CD8-positive, alpha-beta memory T cell (primary cell): ENCODE results near the gene TMEM129. TPM values are rescaled to one million over a fixed set of nuclear protein-coding genes. Genes with fewer than 3 reads are reported as not detected.

ENCODE experiments used
- CTCF ChIA-PET: fragments of 350-600 bp; sonication (Branson Sonifier 250); formaldehyde crosslinking; loops from one replicate; lab custom pipeline; 2021; ENCODE audit warnings: antibody characterized with exemption; lab: Charles Lee
- POLR2A ChIA-PET: fragments of 350-600 bp; sonication (Branson Sonifier 250); formaldehyde crosslinking; loops from one replicate; lab custom pipeline; 2021; ENCODE audit warnings: antibody characterized with exemption; lab: Charles Lee
- DNase-seq, 5 donors: peaks; one replicate each; pipeline versions ENCODE4 v3.0.0 to v3.0.0-alpha.2; 2020 to 2022; ENCODE audit warnings: mixed read lengths in 1 of 5
- H3K27ac ChIP-seq: one replicate; pipeline ENCODE4 v1.7.0; 2013; ENCODE audit warnings: low read depth, mild to moderate bottlenecking, low read length, moderate library complexity
- H3K27me3 ChIP-seq: 2 replicates; pipeline ENCODE4 v1.7.0; 2013; ENCODE audit warnings: low read length, mild to moderate bottlenecking; ENCODE audit not compliant: insufficient read depth, poor library complexity, severe bottlenecking
- H3K36me3 ChIP-seq: 2 replicates; pipeline ENCODE4 v1.7.0; 2013; ENCODE audit warnings: mild to moderate bottlenecking, low read length, moderate library complexity; ENCODE audit not compliant: insufficient read depth
- H3K4me1 ChIP-seq: 2 replicates; pipeline ENCODE4 v1.7.0; 2013; ENCODE audit warnings: mild to moderate bottlenecking, low read length, moderate library complexity; ENCODE audit not compliant: insufficient read depth
- H3K4me3 ChIP-seq: 2 replicates; pipeline ENCODE4 v1.7.0; 2013; ENCODE audit warnings: mild to moderate bottlenecking, low read length
- H3K9me3 ChIP-seq: 2 replicates; pipeline ENCODE4 v1.7.0; 2013; ENCODE audit warnings: mild to moderate bottlenecking, low read length
- H3K27ac Mint-ChIP-seq, 8 donors: one replicate each; pipeline ENCODE4 v1.8.0; 2020 to 2021; ENCODE audit warnings: mixed read lengths in 8 of 8, mild to moderate bottlenecking in 6 of 8, inconsistent platforms in 3 of 8, moderate library complexity in 3 of 8
- H3K27me3 Mint-ChIP-seq, 2 donors: one replicate each; pipeline ENCODE4 v1.8.0; 2020 to 2021; ENCODE audit warnings: mixed read lengths in 2 of 2, mild to moderate bottlenecking in 1 of 2, moderate library complexity in 1 of 2
- H3K36me3 Mint-ChIP-seq, 3 donors: one replicate each; pipeline ENCODE4 v1.8.0; 2020 to 2021; ENCODE audit warnings: mixed read lengths in 3 of 3, inconsistent platforms in 1 of 3, mild to moderate bottlenecking in 1 of 3
- H3K4me1 Mint-ChIP-seq, 3 donors: one replicate each; pipeline ENCODE4 v1.8.0; 2020 to 2021; ENCODE audit warnings: mixed read lengths in 3 of 3, inconsistent platforms in 1 of 3, mild to moderate bottlenecking in 1 of 3
- H3K4me3 Mint-ChIP-seq, 7 donors: one replicate each; pipeline ENCODE4 v1.8.0; 2020 to 2021; ENCODE audit warnings: mixed read lengths in 7 of 7, mild to moderate bottlenecking in 6 of 7, moderate library complexity in 4 of 7, inconsistent platforms in 2 of 7
- H3K9me3 Mint-ChIP-seq, 5 donors: one replicate each; pipeline ENCODE4 v1.8.0; 2020 to 2022; ENCODE audit warnings: mixed read lengths in 5 of 5, mild to moderate bottlenecking in 3 of 5, moderate library complexity in 2 of 5, inconsistent platforms in 1 of 5
- polyA plus RNA-seq: library from polyadenylated mRNA; unstranded; fragments of 300-500 nt; fragmentation: Illumina TruSeq; gene quantifications from one replicate; pipeline ENCODE4 v1.2.3, GENCODE V29; 2021
- total RNA-seq, 2 experiments: library from RNA; stranded (reverse); gene quantifications; one replicate each; pipeline ENCODE4 v1.2.3, GENCODE V29; 2021

TMEM129 gene, protein sequence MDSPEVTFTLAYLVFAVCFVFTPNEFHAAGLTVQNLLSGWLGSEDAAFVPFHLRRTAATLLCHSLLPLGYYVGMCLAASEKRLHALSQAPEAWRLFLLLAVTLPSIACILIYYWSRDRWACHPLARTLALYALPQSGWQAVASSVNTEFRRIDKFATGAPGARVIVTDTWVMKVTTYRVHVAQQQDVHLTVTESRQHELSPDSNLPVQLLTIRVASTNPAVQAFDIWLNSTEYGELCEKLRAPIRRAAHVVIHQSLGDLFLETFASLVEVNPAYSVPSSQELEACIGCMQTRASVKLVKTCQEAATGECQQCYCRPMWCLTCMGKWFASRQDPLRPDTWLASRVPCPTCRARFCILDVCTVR
- 10 to 100 TPM; 27.6 to 30.6 TPM for total RNA-seq
- 42.1 TPM for polyA plus RNA-seq

DNA sequence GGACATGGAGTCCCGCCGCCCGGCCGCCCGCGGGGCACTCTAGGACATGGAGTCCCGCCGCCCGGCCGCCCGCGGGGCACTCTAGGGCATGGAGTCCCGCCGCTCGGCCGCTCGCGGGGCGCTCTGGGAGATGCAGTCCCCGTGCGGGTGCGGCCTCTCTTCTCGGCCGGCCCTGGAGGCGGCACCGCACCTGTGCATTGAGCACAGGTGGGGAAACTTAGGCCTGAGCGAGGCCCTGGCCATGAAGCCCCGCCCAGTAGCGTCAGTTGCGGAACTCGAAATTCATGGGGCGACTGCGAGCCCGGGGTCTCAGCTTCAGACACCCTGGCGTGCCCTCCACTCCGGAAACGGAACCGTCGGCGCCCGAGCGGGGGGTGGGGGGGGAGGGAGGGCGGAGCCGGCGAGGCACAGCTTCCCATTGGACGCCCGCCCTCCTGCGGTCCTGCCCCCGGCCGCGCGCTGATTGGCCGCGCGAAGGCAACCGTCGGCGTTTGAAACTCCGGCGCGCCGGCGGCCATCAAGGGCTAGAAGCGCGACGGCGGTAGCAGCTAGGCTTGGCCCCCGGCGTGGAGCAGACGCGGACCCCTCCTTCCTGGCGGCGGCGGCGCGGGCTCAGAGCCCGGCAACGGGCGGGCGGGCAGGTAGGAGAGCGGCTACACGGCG, at the start of gene TMEM129, which contains the start of gene TACC3:
TSS of gene TMEM129 (minus strand) at position 321 of the 663 bp plus-strand sequence. CDS start 486 bp downstream, outside the sequence.
TSS of gene TACC3 (plus strand) at position 519 of the 663 bp plus-strand sequence. CDS start 1,901 bp downstream, outside the sequence.
- Histone ChIP-seq H3K27ac (peak within 1 kb of the TSS; percentile 81), H3K9me3 (no peaks in the 10 kb centered on the region), H3K4me3 (peak within 1 kb of the TSS; percentile 71), H3K27me3 (no peaks in the 10 kb centered on the region), H3K36me3 (peaks cover 8% of the 10 kb centered on the region), H3K4me1 (peaks cover 54% of the 10 kb centered on the region)
- H3K9me3 Mint-ChIP-seq: no peaks in the 10 kb centered on the region
- ChIA-PET POLR2A (interaction anchor here (0.6 to 4.5 kb wide), 9 partner anchors 8 to 524 kb away, joined by 3 to 73 read pairs (median 3); partner anchors contain the start of genes LETM1 and SLBP), CTCF (interaction anchor here (1.7 to 16.7 kb wide), 4 partner anchors 9 to 28 kb away, joined by 3 to 341 read pairs (median 14); partner anchors contain the start of gene SLBP)
- peak within 1 kb of the TSS; percentile 96 to 99 (median 98) for H3K27ac Mint-ChIP-seq
- peak; percentile 91 to 97 (median 95) for DNase-seq
- H3K36me3 Mint-ChIP-seq: peaks cover under 1 to 33% (median 2%) of the 10 kb centered on the region in 3 donors
- H3K4me1 Mint-ChIP-seq: peaks cover 41 to 67% (median 51%) of the 10 kb centered on the region in 3 donors
- H3K27me3 Mint-ChIP-seq: no peaks in the 10 kb centered on the region
- H3K4me3 Mint-ChIP-seq: peak within 1 kb of the TSS; percentile 86 to 94 (median 87)

DNA sequence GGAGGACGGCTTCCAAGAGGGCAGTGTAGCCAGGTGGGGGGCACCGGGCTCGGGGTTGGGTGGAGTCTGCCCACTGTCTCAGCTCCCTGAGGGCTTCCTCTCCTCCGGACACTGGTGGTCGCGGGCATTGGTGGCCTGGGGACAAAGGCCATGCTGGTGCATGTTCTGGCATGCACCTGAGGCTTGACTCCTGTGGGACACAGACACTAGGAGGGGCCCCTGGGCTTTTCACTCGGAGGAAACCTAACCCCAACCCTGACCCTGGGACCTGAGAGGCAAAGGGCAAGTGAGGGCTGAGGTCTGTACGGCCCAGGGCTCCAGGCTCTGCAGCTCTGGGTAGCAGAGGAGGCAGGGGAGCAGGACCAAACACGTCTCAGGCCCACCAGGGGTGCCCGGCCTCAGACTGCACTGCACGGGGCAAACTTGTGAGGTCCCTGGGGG, 49.7 kb upstream of the TMEM129 start:
- Mint-ChIP-seq H3K36me3 (no peaks in the 10 kb centered on the region), H3K27ac (no peak overlapping the region), H3K9me3 (no peaks in the 10 kb centered on the region), H3K4me1 (peaks cover 0 to 10% (median 2%) of the 10 kb centered on the region in 3 donors), H3K4me3 (no peak overlapping the region), H3K27me3 (peaks cover 0 to 14% of the 10 kb centered on the region in 2 donors)
- Histone ChIP-seq H3K27ac (no peak overlapping the region), H3K9me3 (no peaks in the 10 kb centered on the region), H3K4me1 (no peaks in the 10 kb centered on the region), H3K27me3 (no peaks in the 10 kb centered on the region), H3K36me3 (no peaks in the 10 kb centered on the region), H3K4me3 (no peak overlapping the region)
- no peak for DNase-seq
- POLR2A ChIA-PET: no interaction called here
- CTCF ChIA-PET: no interaction called here

DNA sequence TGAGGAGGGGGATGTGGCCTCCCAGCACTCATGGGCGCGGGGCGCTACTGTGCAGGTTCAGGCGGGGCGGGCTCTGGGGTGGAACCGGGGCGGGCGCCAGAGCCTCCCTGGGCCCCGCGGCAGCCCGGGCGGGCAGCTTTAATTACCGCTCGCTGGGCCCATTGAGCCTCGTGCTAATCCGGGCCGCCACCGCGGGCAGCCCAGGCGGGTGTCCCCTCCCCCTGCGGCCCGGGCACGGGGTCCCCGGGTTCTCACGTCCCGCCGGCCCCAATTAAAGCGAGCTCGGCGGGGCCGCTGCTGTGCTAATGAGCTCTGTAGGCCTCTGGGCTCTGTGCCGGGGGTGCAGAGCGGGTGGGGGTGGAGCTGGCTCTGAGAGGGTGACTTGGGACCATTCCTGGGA, 49.1 kb upstream of the TMEM129 start:
- Histone ChIP-seq H3K9me3 (no peaks in the 10 kb centered on the region), H3K4me3 (no peak overlapping the region), H3K4me1 (no peaks in the 10 kb centered on the region), H3K27ac (no peak overlapping the region), H3K36me3 (no peaks in the 10 kb centered on the region), H3K27me3 (no peaks in the 10 kb centered on the region)
- ChIA-PET CTCF (no interaction called here), POLR2A (no interaction called here)
- no peaks in the 10 kb centered on the region for H3K9me3 Mint-ChIP-seq
- H3K36me3 Mint-ChIP-seq: no peaks in the 10 kb centered on the region
- H3K27me3 Mint-ChIP-seq: peaks cover 1 to 18% of the 10 kb centered on the region in 2 donors
- no peak overlapping the region for H3K27ac Mint-ChIP-seq
- H3K4me1 Mint-ChIP-seq: peaks cover 0 to 15% (median 2%) of the 10 kb centered on the region in 3 donors
- DNase-seq: no peak
- no peak overlapping the region for H3K4me3 Mint-ChIP-seq

DNA sequence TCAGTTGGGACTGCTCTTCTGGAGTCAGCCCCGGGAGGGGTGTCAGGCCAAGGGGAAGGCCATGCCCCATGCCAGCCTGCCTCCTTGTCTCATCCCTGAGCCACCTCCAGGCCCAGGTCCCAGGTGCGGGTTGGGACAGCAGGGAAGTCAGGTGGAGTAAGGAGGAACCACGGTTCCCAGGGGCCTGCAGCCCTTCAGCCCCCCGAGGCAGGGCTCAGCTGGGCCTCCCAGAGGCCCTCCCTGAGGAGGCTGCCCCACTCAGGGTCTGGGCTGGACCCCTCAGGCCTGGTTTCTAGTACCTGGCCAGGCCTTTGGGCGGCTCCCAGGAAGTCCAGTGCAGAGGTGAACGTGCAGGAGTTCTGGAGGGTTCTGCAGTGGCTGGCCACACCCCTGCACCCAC, 48.6 kb upstream of the TMEM129 start:
- Histone ChIP-seq H3K27ac (no peak overlapping the region), H3K36me3 (no peaks in the 10 kb centered on the region), H3K27me3 (no peaks in the 10 kb centered on the region), H3K4me1 (no peaks in the 10 kb centered on the region), H3K9me3 (no peaks in the 10 kb centered on the region), H3K4me3 (no peak overlapping the region)
- Mint-ChIP-seq H3K9me3 (no peaks in the 10 kb centered on the region), H3K4me3 (no peak overlapping the region), H3K27me3 (peaks cover 1 to 22% of the 10 kb centered on the region in 2 donors), H3K36me3 (no peaks in the 10 kb centered on the region), H3K4me1 (peaks cover 0 to 15% (median 2%) of the 10 kb centered on the region in 3 donors), H3K27ac (no peak overlapping the region)
- DNase-seq: no peak
- ChIA-PET CTCF (no interaction called here), POLR2A (no interaction called here)

DNA sequence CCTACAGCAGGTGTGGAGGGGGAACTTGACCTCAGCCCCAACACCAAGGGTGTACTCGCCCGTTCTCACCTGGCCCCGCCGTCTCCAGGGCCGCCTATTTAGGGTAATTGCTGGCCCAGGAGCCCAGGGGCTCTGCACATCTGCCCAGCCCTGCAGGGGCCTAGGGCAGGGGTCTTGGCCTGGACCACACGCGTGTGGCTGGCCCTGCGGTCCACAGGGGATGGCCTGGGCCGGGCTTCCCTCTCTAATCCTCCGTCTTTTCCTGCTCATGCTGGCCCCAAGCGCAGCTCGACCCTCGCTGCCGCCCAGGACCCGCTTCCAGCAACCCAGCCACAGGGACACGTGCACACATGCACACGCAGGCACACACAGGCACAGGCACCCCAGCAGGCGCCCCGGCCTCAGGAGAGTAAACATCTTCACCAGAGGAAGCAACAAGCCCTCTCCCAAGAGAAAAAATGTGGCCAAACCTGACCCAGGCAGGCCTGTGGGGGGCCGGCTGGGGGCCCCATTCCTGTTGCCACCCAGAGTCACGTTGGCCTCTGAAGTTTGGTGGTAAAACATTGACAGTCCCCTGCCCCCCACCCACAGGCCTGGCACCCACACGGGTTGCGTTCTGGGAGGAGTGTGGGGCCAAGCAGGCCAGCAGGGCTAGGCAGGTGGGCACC, 47.4 kb upstream of the TMEM129 start:
- H3K27ac ChIP-seq: no peak overlapping the region
- H3K4me3 ChIP-seq: no peak overlapping the region
- DNase-seq: no peak
- CTCF ChIA-PET: no interaction called here
- peaks cover 1 to 24% of the 10 kb centered on the region in 2 donors for H3K27me3 Mint-ChIP-seq
- no peaks in the 10 kb centered on the region for H3K36me3 ChIP-seq
- H3K27me3 ChIP-seq: no peaks in the 10 kb centered on the region
- H3K4me1 Mint-ChIP-seq: peaks cover 0 to 15% (median 2%) of the 10 kb centered on the region in 3 donors
- no peaks in the 10 kb centered on the region for H3K9me3 Mint-ChIP-seq
- peak overlapping the region in 5 of 7 donors; percentile 41 to 78 (median 65) for H3K4me3 Mint-ChIP-seq
- no peaks in the 10 kb centered on the region for H3K4me1 ChIP-seq
- no peaks in the 10 kb centered on the region for H3K9me3 ChIP-seq
- POLR2A ChIA-PET: no interaction called here
- H3K36me3 Mint-ChIP-seq: no peaks in the 10 kb centered on the region
- H3K27ac Mint-ChIP-seq: no peak overlapping the region

DNA sequence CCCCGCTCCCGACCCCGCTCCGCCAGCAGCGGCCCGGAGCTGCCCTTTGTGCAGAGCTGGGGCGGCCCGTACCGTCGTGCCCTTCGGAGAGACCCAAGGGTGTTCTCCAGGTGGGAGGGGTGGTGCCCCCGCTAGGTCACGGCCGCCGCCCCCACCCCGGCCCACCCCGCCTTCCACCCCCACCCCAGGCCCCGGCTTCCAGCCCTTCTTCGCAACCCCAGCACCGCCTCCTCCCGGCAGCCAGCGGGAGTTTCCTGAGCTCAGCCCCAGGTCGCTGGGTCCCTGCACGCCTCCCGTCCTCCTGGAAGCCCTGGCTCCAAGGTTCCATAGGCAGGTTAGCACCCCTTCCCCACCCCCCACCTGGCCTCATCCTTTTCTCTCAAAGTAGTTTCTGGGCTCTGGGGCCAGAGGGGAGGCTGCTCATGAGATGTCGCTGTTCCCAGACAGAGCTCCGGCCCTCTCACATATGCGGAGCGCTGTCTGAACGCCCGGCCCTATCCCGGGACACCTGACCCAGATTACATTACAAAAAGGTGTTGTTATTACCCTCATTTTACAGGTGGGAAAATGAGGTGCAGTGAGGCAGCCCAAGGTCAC, 46.7 kb upstream of the TMEM129 start:
- H3K36me3 Mint-ChIP-seq: no peaks in the 10 kb centered on the region
- H3K9me3 Mint-ChIP-seq: no peaks in the 10 kb centered on the region
- CTCF ChIA-PET: no interaction called here
- no peak for DNase-seq
- POLR2A ChIA-PET: no interaction called here
- no peak overlapping the region for H3K4me3 ChIP-seq
- no peaks in the 10 kb centered on the region for H3K27me3 ChIP-seq
- peak overlapping the region in 5 of 7 donors; percentile 34 to 70 (median 62) for H3K4me3 Mint-ChIP-seq
- H3K9me3 ChIP-seq: no peaks in the 10 kb centered on the region
- no peak overlapping the region for H3K27ac ChIP-seq
- peaks cover 0 to 15% (median 2%) of the 10 kb centered on the region in 3 donors for H3K4me1 Mint-ChIP-seq
- no peaks in the 10 kb centered on the region for H3K4me1 ChIP-seq
- no peak overlapping the region for H3K27ac Mint-ChIP-seq
- peaks cover 1 to 24% of the 10 kb centered on the region in 2 donors for H3K27me3 Mint-ChIP-seq
- H3K36me3 ChIP-seq: no peaks in the 10 kb centered on the region

DNA sequence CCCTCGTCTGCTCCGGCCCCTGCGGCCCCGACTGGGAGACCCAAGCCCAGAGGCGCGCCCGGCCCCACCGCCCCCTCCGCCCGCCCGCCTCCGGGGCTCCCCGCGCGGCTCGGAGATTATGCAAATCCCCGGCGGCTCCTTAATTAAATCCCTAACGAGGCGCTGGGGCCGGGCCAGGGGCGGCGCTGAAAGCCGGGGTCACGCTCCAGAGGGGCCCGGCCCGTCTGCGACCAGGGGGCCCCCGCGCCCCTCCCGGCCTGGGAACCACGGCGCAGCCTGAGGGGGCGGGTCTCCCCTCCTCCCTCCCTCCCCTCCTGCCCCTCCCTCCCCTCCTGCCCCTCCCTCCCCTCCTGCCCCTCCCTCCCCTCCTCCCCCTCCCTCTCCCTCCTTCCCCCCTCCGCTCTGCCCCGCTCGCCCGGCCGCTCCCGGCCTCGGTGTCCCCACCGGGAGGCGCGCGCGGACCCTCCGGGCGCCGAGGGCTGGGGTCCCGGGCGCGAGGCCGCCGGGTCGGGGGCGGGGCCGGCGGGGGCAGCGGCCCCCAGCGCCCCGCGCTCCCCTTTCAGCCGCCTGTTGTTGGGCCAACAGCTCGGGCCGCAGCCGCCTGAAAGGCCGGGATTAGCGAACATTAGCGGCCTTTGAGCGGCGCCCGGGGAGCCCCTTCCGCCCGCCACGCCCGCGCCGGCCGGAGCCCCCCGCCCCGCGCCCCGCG, 46.1 kb upstream of the TMEM129 start:
- Mint-ChIP-seq H3K36me3 (no peaks in the 10 kb centered on the region), H3K27ac (no peak overlapping the region), H3K9me3 (no peaks in the 10 kb centered on the region), H3K27me3 (peaks cover 1 to 24% of the 10 kb centered on the region in 2 donors), H3K4me1 (peaks cover 0 to 15% (median 2%) of the 10 kb centered on the region in 3 donors), H3K4me3 (no peak overlapping the region)
- ChIA-PET POLR2A (no interaction called here), CTCF (no interaction called here)
- H3K36me3 ChIP-seq: no peaks in the 10 kb centered on the region
- H3K4me1 ChIP-seq: no peaks in the 10 kb centered on the region
- no peak overlapping the region for H3K4me3 ChIP-seq
- H3K27me3 ChIP-seq: no peaks in the 10 kb centered on the region
- no peak overlapping the region for H3K27ac ChIP-seq
- no peaks in the 10 kb centered on the region for H3K9me3 ChIP-seq
- DNase-seq: no peak
